Right hindlimb (tissue), 1 donor: ENCODE data around the gene C6orf89.
A peak's percentile ranks its signal among the peaks of the same experiment; 100 is the strongest.
"Not testable (repeated sequence)": the region's sequence is repeated elsewhere in the genome, so short reads cannot be mapped to it uniquely, and the experiment has no call there.

ENCODE experiments used
- DNase-seq: peaks from one replicate; pipeline ENCODE4 v3.0.0-alpha.2; 2018

The C6orf89 gene

DNA sequence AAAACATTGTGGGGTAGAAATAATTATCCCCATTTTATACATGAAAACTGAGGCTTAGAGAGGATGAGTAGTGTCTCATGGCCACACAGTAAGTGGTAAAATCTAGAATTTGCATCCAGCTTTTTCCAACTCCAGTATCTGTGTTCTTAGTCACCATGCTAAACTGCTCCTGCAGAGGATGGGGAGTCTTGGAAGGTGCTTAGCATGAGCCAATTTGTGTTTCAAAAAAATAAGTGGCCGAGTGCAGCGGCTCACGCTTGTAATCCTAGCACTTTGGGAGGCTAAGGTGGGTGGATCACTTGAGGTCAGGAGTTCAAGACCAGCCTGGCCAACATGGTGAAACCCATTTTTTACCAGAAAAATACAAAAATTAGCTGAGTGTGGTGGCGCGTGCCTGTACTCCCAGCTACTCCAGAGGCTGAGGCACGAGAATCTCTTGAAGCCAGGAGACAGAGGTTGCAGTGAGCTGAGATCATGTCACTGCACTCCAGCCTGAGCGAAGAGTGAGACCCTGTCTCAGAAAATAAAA is 2.4 kb downstream of the C6orf89 start:
- no peak for DNase-seq

DNA sequence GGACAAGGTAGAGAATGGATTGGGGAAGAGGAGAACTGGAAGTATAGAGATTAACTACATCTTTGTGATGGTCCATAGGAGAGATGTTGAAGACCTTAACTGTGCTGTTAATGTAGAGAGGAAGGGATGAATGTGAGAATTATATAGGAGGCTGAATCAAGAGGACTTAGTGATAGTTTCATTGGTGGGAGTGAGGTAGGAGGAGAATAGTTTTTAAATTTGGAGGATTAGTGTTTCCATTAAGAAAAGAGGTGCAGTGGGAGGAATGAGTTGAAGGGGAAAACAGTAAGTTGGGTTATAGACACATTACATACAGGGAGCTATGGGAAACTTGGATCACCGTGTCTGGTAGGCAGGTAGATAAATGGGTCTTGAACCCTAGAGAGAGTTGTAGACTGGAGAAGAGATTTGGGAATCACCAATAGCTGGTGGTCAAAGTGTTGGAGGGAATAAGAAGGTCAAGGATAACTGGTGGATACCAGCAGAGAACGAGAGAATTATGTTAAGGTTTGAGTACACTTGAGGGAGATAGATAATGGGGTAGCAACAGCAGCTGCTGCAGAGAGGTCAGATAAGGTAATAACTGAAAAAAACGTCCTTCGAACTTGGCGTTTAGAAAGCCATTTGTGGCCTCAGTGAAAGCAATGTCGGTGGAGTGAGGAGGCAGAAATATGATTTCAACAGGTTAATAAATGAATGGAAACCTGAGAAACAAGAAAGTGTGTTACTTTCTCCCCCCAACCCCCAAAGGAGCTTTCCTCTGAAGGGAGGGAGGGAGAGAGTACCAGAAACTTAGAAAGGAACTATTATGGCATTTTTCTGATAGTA is 3.1 kb downstream of the C6orf89 start:
- DNase-seq: no peak

DNA sequence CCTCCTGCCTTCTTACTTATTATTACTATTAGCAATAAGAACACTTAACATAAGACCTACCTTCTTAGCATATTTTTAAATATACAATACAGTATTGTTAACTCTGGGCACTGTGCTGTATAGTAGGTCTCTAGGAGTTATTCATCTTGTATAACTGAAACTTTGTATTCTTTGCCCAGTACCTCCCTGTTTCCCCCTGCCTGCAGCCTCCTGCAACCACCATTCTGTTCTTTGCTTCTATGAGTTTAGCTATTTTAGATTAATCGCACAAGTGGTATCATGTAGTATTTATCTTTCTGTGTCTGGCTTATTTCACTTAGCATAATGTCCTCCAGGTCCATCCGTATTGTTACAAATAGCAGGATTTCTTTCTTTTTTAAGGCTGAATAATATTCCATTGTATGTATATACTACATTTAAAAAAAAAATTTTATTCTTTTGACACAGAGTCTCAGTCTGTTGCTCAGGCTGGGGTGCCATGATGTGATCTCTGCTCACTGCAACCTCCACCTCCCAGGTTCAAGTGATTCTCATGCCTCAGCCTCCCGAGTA is 4.4 kb downstream of the C6orf89 start:
- DNase-seq: no peak

DNA sequence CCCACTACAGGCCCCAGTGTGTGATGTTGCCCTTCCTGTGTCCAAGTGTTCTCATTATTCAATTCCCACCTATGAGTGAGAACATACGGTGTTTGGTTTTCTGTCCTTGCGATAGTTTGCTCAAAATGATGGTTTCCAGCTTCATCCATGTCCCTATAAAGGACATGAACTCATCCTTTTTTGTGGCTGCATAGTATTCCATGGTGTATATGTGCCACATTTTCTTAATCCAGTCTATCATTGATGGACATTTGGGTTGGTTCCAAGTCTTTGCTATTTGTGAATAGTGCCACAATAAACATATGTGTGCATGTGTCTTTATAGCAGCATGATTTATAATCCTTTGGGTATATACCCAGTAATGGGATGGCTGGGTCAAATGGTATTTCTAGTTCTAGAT is 5.4 kb downstream of the C6orf89 start:
- DNase-seq: not testable (repeated sequence)

DNA sequence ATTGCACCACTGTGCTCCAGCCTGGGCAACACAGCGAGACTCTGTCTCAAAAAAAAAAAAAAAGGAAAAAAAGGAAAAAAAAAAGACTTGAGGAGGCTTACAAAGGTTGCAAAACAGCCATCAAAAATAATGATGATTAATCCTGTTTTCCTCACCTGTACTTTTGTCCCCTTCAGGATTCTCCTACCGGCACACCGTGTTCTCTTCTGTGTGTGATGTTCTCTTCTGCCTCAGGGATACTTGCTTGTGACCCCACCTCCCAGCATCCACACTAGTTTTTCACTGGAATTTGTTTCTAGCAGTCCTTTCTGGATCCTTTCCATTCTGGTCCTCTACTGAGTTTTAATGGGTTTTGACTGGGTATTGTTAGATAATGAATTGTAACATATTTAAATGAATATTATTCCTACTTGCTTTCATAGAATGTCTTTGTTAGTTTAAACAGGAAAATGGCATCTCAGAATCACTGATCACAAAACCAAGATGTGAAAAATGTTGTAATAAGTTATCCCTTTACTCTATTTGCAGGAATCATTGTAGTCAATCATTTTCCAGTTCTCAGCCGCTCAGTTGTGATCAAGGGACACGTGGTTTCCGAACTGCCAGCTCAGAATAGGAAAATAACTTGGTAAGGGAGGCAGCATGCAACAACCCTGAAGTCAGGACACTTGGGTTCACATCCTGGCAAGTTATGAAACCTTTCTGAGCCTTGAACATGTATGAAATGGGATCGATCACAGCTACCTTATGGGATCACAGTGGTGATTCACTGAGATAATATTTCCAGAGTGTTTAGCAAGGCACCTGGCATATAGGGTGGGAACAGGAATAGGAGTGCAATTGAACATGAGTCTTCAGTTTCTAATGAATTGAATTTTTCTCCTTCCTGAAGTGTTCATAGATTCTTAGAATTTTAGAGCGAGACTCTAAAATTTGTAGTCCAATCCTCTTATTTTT is 8.5 kb downstream of the C6orf89 start:
- no peak for DNase-seq

DNA sequence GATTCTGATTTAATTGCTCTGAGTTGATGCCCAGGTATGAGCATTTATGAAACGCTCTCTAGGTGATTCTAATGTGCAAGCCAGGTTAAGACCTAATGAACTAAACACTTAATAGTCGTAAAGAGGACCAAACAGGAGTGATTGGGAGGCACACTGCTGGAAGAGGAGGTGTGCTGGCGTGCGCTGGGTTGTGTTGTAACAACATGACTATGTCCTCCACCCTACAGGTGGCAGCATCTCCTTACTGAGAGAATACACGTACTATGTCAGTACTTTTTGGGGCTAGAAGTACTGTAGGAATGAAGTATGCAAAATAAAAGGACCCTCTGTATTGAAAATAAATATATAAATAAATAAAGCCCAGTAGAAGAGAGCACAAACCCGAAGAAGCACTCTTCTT is 11.9 kb downstream of the C6orf89 start:
- no peak for DNase-seq

DNA sequence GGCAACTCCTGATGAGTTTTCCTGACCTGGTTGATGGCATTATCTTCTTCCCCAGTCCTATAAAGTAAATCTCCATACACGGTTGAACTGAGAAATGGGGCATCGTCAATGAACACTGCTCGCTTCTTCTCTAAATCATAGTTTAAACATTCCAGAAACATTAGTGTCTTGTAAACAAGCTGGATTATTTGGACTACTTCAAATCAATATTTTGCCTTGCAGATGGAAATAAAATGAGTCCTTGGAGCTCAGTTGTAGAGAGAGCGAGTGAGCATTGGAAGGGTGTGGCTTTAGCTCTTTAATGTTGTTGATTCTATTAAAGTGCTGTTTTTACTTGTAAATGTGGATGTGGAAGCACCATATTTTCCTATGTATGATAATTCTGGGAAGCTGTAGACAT is 18.4 kb downstream of the C6orf89 start:
- DNase-seq: no peak

DNA sequence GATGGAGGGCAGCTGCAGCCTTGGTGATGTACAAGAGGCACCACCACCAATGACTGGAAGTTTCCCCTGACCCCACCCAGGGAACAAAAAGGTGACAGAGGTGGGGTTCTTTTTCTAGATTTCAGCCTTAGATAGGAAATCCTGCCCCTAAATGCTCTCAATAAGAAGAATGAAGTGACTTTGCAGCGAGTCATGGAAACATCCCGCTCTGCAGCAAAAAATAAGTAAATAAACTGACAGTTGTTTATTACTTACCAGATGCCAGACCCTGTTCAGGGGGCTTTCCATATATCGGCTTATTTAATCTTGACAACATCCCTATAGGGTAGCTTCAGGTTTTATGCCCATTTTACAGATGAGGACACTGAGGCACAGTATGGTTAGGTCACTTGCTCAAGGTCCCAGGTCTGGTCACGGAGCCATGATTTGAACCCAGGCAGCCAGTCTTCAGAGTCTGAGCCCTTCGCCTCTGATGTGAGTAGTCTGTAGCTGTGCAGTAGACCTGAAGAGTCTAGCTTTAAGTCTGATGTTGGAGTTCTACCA is 19.2 kb downstream of the C6orf89 start:
- no peak for DNase-seq

DNA sequence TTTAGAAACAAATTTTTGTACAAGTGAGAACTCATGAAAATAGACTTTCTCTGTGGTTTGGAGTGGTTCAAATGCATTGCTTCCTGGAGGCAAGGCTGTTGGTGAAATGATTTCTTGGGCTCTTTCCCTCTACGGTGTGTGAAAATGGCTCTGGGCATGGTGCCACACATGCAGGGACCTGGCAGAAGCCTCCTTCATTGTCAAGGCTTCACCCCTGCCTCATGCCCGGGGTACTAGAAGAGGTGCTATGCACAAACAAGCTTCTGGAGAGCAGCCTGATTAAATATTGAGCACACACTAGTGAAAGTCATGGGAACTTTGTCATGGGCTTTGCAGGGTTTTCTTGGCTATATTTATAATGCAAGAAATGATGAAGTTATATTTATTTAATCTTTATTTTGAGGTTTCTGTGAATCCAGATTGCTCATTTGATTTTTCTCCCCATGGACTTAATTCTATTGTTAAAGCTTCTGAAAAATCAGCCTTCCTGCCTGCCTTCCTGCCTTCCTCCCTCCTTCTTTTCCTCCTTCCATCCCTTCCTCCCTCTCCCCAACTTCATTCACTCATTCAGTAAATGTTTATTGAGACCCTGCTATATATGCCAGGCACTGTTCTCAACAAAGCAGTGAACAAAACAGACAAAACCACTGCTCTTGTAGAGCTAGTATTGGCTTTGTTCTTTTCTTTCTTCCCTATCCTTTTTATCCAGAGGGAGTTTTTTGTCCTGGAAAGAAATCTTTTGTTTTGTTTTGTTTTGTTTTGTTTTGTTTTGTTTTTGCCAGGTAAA is 21.0 kb downstream of the C6orf89 start:
- no peak for DNase-seq

DNA sequence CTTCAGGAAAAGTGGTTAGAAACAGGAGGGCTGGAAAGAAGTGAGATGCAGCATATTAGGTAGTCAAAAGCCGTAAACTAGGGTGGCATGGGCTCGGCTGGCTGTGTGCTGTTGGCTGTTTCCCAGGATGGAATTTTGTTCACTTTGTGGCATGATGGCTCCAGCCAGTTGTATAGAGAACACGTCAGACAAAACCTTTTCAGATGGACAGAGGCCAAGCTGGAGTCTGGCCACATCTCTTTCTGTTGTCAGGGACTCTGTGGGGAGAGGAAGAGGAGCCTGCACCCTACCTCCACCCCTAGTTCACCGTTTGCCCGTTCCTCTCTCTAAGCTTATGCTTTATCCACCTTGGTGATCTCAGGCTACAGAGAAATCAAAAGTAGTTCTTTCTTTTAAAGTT is 22.0 kb downstream of the C6orf89 start:
- DNase-seq: no peak

DNA sequence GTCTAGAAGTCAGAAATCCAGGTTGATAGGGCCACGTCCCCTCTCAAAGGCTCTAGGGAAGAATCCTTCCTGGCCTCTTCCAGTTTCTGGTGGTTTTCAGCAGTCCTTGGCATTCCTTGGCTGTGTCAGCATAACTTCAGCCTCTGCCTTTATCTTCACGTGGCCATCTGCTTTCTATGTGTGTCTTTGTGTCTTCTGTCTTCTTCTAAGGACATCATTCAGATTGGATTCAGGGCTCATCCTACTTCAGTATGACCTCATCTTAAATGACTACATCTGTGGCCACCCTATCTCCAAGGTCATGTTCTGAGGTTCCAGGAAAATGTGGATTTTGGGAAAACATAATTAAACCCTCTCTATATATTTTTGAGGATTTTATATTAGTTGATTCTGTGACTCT is 23.0 kb downstream of the C6orf89 start:
- DNase-seq: no peak

DNA sequence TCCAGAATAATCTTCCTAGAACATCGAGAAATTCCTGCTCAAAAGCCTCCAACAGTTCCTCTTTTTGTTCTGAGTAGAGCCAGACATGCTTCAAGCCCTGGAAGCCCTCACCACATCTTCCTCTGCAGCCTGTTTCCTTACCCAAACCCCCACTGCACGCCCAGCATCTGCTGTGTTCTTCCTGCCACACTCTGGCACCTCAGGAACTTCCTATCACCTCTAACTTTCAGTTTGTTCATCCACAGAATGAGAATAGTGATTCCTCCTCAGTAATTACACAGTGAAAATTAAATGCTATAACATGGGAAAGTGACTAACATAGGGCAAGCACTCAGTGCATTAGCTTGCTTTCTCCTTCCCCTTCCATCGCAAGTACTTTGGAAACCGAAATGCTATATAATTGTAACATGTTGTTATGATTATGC is 26.3 kb downstream of the C6orf89 start:
- DNase-seq: no peak

DNA sequence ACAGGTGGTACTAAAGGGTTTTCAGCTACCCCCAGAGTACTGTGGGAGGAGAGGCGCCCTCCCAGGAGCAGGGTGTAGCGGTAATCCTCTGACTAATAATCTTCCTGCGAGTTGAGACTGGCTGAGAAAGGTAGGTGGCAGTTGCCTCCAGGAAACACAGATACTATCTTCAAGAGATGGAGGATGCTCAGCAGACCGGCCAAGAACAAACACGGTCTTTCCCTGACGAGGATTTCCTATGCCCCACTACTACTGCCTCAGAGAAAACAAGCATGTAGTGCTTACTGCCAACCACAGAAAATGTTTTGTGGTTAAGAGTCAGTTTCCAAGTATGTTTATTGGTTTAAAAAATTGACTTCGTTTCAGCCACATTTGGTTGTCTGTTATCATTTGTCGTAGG is 26.8 kb downstream of the C6orf89 start:
- DNase-seq: no peak

DNA sequence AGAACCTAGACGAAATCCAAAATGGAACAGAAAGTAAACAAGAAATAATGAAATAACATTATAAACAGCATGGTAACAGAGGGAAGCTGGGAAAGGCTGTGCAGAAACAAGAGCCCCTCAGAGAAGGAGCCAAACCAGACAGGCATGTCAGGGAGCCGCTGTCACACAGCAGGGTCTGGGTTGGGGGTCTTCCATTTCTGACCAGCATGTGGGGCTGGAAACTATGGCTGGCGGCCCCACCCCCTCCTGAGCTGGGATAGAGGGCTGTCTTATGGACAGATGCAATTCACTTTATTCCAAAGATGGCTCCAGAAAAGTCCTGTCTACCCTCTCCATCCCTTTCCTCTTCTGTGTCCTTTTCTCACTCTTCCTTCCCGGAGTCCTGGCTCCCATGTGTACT is 27.3 kb downstream of the C6orf89 start:
- DNase-seq: no peak

DNA sequence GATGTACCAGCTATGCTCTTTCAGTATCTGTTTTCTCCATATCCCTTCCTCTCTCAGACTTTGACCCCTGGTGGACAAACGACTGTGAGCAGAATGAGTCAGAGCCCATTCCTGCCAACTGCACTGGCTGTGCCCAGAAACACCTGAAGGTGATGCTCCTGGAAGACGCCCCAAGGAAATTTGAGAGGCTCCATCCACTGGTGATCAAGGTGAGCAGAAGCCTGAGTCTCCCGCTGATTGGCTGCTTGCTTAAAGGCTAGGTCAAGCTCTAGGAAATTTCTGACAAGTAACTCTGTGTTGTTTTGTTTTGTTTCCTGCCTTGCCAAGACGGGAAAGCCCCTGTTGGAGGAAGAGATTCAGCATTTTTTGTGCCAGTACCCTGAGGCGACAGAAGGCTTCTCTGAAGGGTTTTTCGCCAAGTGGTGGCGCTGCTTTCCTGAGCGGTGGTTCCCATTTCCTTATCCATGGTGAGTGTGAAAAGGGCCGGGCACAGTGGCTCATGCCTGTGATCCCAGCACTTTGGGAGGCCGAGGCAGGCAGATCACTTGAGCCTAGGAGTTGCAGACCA is 28.6 kb downstream of the C6orf89 start:
- no peak for DNase-seq

DNA sequence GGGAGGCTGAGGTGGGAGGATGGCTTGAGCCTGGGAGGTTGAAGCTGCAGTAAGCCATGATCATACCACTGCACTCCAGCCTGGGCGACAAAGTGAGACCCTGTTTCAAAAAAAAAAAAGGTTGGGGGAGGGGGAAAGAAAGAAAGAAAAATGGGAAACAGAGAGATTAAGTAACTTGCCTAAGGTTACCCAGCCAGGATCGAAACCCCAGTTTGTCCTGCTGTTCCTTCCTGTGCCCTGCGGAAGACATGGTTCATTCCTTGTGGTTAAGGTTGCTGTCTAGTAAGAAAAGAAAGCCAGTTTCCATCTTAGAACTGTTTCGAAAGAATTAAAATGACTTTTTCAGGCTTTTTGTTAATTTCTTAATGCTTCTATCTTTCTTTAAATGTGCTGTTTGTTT is 29.8 kb downstream of the C6orf89 start:
- DNase-seq: no peak

DNA sequence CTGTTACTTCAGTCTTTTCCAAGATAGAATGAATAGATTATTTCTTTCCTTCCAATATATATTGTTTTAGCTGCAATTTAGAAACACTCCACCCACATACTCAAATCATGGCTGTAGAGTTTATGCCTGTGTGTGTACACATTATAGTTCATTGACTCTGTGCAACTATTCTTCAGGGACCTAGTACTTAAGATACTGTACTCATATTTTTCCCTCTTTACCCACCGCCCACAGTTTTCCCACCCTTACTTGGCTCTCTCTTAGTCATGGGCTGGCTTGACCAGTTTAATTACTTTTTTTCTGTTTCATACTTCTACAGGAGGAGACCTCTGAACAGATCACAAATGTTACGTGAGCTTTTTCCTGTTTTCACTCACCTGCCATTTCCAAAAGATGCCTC is 30.4 kb downstream of the C6orf89 start:
- DNase-seq: no peak

DNA sequence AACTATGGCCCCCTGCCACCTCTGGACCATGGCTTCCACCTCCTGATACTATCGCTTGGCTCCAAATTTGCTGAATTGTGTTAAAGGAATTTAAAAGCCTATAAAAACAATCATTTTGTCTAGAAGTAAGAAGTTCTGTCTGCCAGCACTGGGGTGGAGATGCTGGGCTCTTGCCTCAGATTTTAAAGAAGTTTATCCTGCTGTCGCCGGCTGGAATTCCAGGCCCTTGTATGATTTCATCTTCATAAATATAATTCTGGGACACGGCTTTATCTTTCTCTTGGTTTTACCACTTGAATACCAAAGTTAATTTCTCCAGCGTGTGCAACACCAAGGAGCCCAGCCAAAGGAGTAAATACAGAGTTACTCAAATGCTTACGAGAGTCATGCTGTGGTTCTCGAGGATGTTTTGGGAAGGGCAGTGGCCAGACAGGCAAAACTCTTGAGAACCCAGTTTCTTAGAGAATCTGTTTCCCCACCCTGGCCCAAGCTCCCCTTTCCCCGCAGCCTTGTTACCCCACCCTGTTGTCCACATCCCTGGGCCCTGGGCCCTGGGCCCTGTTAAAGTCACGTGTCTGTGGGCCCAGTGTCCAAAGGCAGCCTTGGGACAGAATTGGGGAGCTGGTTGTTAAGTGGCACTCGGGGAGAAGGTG is 31.9 kb downstream of the C6orf89 start:
- peak; percentile 74 for DNase-seq

DNA sequence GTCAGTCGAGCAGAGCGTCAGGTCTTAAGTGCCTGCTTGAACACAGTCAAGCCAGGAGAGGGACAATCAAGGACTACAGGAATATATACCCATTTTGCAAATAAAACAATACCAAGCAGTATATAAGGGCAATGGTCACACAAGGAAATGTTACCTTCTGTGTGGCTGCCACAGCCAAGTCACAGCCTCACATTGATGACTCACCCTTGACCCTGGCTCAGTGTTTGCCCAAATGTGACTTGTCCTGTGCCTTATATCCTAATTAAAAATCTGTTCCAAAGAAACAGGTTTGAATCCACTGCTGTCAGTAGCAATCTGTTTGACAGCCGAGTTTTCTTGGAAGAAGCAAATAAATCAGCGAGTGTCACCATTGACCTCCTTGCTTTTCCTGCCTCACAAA is 34.3 kb downstream of the C6orf89 start:
- DNase-seq: no peak

DNA sequence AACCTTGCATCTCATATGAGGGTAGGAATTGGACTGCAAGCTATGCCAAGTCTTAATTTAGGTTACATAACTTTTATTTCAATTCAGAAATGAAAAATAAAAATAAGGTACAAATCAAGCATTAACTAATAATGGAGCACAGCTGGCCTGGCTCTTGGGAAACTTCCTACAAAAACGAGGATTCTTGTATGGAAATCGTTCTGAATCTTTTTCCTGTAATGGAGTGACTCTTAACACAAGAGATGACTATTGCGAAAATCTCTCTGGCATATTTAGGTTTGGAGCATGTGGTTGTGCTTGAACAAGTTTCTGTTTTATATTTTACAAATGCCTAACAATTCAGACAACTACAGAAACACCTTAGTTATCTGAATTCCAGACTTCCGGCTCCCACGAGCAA is 34.8 kb downstream of the C6orf89 start:
- no peak for DNase-seq

DNA sequence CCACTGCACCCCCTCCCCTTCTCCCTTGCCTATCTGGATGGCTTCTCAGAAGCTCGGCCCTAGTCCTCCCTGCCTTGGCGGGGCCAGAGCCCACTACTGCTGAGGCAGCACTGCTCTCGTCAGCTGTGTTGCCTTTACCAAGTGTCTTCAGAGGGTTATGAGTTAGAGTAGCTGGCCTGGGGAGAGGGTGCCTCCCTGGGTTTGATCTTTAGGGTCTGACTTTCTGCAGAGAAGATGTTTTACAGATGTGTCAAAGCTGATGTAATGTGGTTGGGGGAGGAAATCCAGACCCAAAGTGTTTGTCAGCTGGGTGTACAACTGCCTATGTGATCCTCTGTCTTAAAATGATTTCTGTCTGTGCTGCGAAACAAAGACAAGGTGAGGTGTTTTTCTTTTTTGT is 38.4 kb downstream of the C6orf89 start:
- no peak for DNase-seq
